ENCODE data around the gene HDAC4.

The HDAC4 gene

GRCh38 chr2:239292531-239292930 lies 108.3 kb downstream of the HDAC4 start:
- no peaks in the 10 kb centered on the region for H3K9me3 ChIP-seq
- TF ChIP-seq CTCF (IDR thresholded peaks at IDR 0.05) = no peak
- H3K4me1 ChIP-seq (ENCODE audit: control insufficient read depth in 1 of 2, insufficient read depth in 1 of 2, low read depth in 1 of 2, low read length in 1 of 2) = no peaks in the 10 kb centered on the region
- no peaks in the 10 kb centered on the region for H3K36me3 ChIP-seq
- H3K4me3 ChIP-seq (ENCODE audit: low read depth in 1 of 2, low read length in 1 of 2) = no peak overlapping the region
- H3K27me3 ChIP-seq = no peaks in the 10 kb centered on the region
- H3K27ac ChIP-seq = no peak overlapping the region

- Histone ChIP-seq H3K36me3 (no peaks in the 10 kb centered on the region), H3K4me3 (ENCODE audit: low read depth in 1 of 2, low read length in 1 of 2) (no peak overlapping the region), H3K27ac (no peak overlapping the region), H3K27me3 (no peaks in the 10 kb centered on the region), H3K4me1 (ENCODE audit: control insufficient read depth in 1 of 2, insufficient read depth in 1 of 2, low read depth in 1 of 2, low read length in 1 of 2) (peaks cover 4 to 6% of the 10 kb centered on the region in 2 experiments), H3K9me3 (no peaks in the 10 kb centered on the region)
- TF ChIP-seq CTCF (IDR thresholded peaks at IDR 0.05) = no peak
These were observed 109.1 kb downstream of the HDAC4 start for GRCh38 chr2:239291475-239292350.

- no peak for TF ChIP-seq CTCF (IDR thresholded peaks at IDR 0.05)
- Histone ChIP-seq H3K27ac (no peak overlapping the region), H3K4me1 (ENCODE audit: control insufficient read depth in 1 of 2, insufficient read depth in 1 of 2, low read depth in 1 of 2, low read length in 1 of 2) (peaks cover 13 to 15% of the 10 kb centered on the region in 2 experiments), H3K27me3 (no peaks in the 10 kb centered on the region), H3K9me3 (no peaks in the 10 kb centered on the region), H3K4me3 (ENCODE audit: low read depth in 1 of 2, low read length in 1 of 2) (no peak overlapping the region), H3K36me3 (no peaks in the 10 kb centered on the region)
These were observed 110.0 kb downstream of the HDAC4 start for GRCh38 chr2:239290618-239291474.

- Histone ChIP-seq H3K4me3 (ENCODE audit: low read depth in 1 of 2, low read length in 1 of 2) (no peak overlapping the region), H3K4me1 (ENCODE audit: control insufficient read depth in 1 of 2, insufficient read depth in 1 of 2, low read depth in 1 of 2, low read length in 1 of 2) (peaks cover 26 to 28% of the 10 kb centered on the region in 2 experiments), H3K36me3 (no peaks in the 10 kb centered on the region), H3K27ac (no peak overlapping the region), H3K9me3 (no peaks in the 10 kb centered on the region), H3K27me3 (no peaks in the 10 kb centered on the region)
- no peak for TF ChIP-seq CTCF (IDR thresholded peaks at IDR 0.05)
These were observed 111.3 kb downstream of the HDAC4 start for GRCh38 chr2:239289545-239289944.

DNA sequence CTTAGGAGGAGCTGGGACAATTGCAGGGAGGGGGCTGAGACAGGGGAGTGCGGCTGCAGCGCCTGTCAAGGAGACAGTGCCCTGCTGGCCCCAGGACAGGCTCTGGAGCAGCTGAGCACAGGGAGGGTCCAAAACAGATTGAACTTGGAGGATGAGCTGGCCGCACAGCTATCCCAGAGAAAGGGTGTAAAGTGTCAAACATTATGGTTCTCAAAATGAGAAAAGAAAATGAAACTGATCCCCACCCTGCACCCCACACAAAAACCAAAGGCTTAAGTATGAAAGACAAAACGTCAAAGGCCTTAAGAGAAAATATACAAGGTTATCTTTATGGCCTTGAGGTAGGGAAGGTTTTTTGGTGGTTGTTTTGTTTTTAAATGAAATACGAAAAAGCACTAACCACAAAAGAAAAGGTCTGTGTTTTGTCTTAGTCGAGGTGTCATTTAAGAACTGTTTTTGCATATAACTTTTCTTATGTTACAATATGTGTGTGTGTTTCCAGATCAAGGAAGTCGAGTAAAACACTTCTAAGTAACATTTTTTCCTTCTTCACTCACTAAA lies 111.8 kb downstream of the HDAC4 start:
- H3K27me3 ChIP-seq = no peaks in the 10 kb centered on the region
- H3K4me3 ChIP-seq (ENCODE audit: low read depth in 1 of 2, low read length in 1 of 2) = no peak overlapping the region
- H3K4me1 ChIP-seq (ENCODE audit: control insufficient read depth in 1 of 2, insufficient read depth in 1 of 2, low read depth in 1 of 2, low read length in 1 of 2) = peaks cover 31 to 33% of the 10 kb centered on the region in 2 experiments
- H3K27ac ChIP-seq = no peak overlapping the region
- no peaks in the 10 kb centered on the region for H3K9me3 ChIP-seq
- no peaks in the 10 kb centered on the region for H3K36me3 ChIP-seq
- no peak for TF ChIP-seq CTCF (IDR thresholded peaks at IDR 0.05)
